Midbrain (tissue), 1 donor: Measurements from ENCODE around the gene AMIGO1.
"Not testable (repeated sequence)": the region's sequence is repeated elsewhere in the genome, so short reads cannot be mapped to it uniquely, and the experiment has no call there.

ENCODE experiments used
- DNase-seq: peaks from one replicate; lab custom pipeline; 2025; lab: John Stamatoyannopoulos, UW

AMIGO1 gene

DNA sequence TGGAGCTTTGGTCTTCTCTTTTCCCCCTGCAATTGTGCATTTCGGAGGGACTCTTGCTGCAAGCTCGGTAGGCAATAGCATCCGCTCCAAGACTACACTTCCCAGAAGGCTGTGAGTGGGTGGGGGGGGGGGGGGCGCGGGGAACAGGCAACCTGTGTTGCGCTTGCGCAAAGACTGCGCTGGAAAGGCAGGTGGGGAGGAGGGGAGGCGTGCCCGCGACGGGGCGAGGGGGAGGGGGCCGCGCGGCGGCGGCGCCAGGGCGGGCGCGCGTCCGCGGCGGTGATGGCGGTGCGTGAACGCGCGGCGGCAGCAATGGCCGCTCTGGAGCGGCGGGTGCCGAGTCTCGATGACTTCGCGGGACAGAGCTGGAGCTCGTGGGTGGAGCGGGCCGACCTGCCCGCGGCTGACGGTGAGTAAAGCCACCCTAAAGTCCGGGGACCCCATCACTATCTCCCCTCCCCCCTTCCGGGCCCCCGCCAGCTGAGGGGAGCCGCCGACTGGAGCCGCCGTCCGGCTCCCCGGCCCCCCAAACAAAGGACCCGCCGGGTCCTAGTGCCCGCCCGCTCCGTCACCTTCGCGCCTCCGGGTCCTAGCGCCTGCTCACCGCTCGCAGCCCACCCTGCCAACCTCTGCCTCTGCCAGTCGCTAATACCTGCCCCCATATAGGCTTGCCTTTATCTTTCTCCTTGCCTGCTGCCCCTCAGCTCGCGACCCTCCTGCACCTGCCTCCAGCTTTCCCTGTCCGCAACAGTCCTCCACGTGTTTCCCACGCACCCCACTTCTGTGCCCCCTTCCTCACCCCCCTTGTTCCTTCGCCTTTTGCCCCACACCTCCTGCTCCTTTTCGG lies 25.6 kb downstream of the AMIGO1 start, which contains the start of gene ATXN7L2:
ATXN7L2 (plus strand) TSS at position 234 of the 847 bp plus-strand sequence; CDS start at position 283, 49 bp downstream.
- peak; percentile 92 for DNase-seq

- DNase-seq = peak; percentile 67
Observed at GRCh38 chr1:109482791-109483671, 26.5 kb downstream of the AMIGO1 start.

DNA sequence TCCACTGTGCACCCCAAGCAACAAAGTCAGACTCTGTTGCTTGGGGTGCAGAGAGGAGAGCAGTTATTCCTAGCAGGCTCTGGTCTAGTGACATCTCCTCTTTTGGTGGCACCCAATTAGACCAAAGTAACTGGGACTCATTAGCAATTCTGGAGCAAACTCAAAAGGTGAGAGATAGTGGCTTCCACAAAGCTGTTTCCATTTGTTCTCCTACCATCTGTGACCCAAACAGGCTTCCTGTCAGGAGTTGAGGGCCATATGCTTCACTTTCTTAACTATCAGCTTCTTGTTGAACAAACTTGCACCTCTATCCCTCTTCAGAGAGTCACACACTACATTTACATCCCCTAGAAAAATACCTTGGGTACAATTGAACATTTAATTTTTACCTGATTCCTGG lies 27.3 kb downstream of the AMIGO1 start:
- DNase-seq = no peak

DNA sequence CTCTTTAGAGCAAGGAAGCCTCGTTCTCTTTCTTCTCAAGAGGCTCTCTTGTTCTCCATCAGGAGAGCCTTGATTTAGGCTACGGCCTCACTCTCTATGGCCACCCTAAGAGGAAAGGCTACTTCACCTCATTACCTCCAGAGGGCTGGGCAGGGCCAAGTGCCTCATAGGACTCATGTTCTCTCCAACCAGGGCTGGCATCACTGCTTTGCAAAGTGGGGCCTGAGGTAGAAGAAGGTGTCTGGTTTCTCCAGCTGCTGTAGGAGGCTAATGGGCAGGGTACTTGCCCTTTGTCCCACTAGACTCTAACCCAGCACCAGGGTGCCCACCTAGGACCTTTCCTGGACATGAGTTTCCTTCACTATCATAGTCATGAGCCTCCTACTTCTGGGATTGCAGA lies 27.9 kb downstream of the AMIGO1 start:
- no peak for DNase-seq

- no peak for DNase-seq
Observed at GRCh38 chr1:109479901-109480300, 29.6 kb downstream of the AMIGO1 start.

- DNase-seq = no peak
Observed at GRCh38 chr1:109479311-109479710, 30.2 kb downstream of the AMIGO1 start.

- DNase-seq = no peak
Observed at GRCh38 chr1:109478806-109479205, 30.7 kb downstream of the AMIGO1 start.

GRCh38 chr1:109477821-109478220 lies 31.7 kb downstream of the AMIGO1 start:
- DNase-seq = no peak

DNA sequence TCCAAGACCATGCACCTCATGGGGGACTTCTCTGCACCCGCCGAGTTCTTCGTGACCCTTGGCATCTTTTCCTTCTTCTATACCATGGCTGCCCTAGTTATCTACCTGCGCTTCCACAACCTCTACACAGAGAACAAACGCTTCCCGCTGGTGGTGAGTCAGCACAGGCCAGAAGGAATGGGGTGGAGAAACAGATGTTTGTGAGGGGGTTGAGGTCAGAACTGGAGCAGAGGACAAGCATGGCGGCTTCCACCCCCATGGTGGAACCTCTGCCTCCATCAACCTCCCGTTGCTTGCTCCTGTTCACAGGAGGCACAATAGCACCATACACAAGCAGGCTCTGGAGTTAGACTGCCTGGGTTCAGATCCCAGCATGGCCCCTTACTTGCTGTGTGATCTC lies 32.7 kb downstream of the AMIGO1 start:
- no peak for DNase-seq

DNA sequence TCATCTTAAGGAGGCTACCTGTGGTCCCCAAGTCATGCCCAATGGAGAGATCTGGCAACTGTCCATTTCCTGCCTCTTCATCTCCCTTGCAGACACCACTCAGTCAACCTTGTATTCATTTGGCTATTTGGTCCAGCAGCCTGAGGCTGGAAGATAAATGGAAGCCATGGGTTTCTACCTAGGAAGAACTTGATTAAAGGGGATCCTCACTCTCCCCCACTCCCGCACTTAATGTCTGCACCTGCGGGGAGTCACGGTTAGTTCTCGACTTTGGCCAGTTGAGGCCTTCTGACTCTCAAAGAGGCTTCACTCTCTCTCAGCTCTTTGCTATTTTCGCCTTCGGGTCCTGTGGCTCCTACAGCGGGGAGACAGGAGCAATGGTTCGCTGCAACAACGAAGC lies 34.3 kb downstream of the AMIGO1 start:
- DNase-seq = no peak

DNA sequence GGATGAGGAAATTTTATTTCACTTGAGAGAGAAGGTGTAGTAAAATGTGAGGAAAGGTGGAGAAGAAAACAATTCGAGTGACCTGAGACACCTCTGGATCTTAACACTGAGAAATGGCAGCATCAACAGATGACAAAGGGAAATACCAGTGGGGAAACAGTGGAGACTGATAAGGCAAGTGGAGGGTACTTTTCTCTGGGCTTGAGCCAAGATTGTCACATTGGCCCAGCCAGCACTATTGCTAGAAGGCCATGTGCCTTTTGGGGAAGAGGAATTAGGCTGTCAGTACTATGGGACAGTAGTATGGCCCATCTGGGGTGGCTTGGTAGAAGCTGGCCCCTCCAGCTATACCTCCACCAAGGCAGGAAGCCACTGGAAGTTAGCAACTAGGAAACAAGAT lies 34.8 kb downstream of the AMIGO1 start:
- DNase-seq = no peak

DNA sequence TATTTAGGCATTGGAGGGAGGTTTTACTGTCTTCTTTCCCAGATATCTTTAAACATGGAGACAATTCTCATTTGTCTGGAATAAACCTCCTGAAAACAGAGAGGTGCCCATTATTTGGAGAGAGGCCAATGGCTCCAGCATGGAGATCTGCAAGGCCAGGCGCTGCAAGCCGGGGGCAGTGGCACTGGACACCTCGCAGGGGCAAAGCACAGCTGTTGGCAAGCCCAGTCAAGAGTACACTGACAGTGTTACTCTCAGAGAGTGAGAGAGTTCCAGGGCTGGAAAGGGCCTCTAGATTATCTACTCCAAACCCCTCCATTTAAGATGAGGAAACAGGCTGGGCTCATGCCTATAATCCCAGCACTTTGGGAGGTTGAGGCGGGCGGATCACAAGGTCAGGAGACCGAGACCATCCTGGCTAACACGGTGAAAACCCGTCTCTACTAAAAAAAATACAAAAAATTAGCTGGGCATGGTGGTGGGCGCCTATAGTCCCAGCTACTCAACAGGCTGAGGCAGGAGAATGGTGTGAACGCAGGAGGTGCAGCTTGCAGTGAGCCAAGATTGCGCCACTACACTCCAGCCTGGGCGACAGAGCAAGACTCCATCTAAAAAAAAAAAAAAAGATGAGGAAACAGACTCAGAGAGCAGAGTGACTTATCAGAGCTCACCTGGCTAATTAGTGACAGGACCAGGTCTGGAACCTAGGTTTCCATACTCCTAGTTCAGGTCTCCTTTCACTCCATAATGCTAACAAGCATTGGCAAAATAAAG lies 36.1 kb downstream of the AMIGO1 start:
- DNase-seq = not testable (repeated sequence)

- no peak for DNase-seq
Observed at GRCh38 chr1:109472779-109473178, 36.7 kb downstream of the AMIGO1 start.

GRCh38 chr1:109470245-109470644 lies 39.3 kb downstream of the AMIGO1 start:
- no peak for DNase-seq

- no peak for DNase-seq
Observed at GRCh38 chr1:109468903-109469302, 40.6 kb downstream of the AMIGO1 start.

- DNase-seq = no peak
Observed at GRCh38 chr1:109468061-109468460, 41.5 kb downstream of the AMIGO1 start.

DNA sequence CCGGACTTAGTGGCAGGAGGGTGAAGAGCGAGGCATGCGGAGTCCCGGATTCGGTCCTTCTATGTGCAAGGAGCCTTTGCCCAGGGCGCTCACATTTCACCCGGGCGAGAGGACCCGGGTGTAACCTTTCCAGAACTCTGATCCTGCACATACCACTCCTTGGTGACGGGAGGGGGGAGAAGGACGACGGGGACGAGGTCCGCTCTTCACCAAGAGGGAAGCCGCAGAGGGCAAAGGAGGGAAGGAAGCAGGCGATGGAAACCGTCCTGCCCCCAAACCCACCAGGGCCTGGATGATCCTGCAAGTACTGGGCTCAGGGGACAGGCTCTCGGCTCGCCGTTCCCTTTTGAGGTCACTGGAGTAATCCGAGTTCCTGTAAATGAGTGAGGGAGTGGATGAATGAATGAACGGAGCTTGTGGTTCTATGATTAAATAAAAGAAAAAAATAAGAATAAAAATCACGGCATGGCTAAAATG lies 42.2 kb downstream of the AMIGO1 start:
- no peak for DNase-seq

- DNase-seq = no peak
Observed at GRCh38 chr1:109466452-109467300, 42.9 kb downstream of the AMIGO1 start, which contains the start of gene SYPL2. TSS of gene SYPL2 (plus strand) at chr1:109466546. CDS start at chr1:109466844, 298 bp downstream.

DNA sequence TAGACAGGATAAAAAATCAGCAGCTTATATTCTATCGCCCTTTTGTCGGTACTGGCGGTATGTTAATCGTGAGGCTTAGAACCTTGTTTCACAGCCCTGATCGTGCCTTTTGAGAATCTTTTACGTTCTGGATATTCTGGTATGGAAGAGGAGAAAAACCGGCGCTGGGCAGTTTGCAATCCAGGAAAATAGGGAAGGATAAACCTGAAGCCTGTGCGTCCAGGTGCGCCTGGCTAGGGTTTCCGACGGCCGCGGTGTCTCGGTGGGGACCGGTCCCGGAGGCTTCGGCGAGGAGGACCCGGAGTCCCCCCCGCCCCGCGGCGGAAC lies 43.4 kb downstream of the AMIGO1 start:
- DNase-seq = no peak

DNA sequence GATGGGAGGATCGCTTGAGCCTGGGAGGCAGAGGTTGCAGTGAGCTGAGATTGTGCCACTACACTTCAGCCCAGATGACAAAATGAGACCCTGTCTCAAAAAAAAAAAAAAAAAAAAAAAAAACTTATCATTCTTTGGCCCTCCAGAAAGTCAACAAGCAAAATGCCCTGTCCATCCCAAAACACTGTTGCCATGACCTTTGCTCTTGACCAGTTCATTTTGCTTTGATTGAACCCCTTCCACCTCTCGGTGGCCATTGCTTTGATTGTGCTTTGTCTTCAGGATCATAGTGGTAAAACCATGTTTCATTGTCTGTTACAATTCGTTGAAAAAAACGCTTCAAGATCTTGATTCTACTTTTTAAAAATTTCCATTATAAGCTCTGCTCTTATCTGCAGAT lies 51.7 kb downstream of the AMIGO1 start:
- DNase-seq = no peak
